ENCODE measurements around the gene ENTPD2.
"Not testable (repeated sequence)": the region's sequence is repeated elsewhere in the genome, so short reads cannot be mapped to it uniquely, and the experiment has no call there.

The ENTPD2 gene

GRCh38 chr9:137063311-137064026 lies 9.6 kb upstream of the ENTPD2 start:
- no peak for DNase-seq

GRCh38 chr9:137062798-137063197 lies 8.9 kb upstream of the ENTPD2 start:
- DNase-seq, result not testable (repeated sequence)

DNA sequence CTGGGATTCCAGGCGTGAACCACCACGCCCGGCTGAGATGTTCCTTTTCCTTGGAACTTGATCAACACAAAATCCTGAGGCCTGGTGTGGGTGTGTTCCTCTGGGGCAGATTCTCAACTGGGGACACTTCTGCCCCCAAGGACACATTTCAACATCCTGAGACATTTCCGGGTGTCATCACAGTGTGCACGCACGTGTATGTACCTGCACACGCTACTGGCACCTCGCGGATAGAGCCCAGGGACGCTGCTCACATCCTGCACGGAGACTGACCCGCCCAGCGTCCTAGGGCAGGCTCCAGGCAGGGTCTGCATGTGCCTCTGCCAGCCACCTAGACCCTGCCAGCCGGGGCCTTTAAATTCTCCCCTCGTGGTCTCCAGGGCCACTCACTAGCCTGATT lies 8.5 kb upstream of the ENTPD2 start:
- DNase-seq, result no peak

DNA sequence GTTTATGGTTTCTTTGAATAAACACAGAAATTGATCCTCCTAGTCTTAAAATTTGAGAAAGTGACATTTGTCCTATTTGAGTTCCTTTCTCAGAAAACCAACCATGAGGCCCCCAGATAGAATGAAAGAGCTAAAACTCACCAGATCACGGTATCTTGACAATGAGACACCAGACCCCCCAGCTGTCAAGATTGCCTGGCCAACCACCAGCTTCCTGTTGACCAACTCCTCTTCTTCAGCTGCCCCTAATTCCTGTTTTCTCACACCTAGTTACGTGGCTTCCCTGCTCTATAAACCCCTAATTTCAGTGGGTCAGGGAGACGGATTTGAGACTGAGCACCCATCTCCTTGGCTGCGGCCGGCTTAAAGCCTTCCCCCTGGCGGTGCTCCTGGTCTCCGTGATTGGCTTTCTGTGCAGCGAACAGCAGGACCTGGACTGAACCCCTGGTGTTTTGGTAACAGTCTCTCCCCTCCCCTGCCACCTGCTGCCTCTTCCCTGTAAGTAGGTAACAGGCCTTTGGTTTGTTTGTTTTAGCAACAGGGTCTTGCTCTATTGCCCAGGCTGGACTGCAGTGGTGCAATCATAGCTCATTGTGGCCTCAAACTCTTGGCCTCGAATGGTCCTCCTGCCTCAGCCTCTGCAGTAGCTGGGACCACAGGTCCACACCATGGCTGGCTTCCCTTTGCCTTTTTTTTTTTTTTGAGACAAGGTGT lies 4.8 kb upstream of the ENTPD2 start:
- DNase-seq, result no peak

DNA sequence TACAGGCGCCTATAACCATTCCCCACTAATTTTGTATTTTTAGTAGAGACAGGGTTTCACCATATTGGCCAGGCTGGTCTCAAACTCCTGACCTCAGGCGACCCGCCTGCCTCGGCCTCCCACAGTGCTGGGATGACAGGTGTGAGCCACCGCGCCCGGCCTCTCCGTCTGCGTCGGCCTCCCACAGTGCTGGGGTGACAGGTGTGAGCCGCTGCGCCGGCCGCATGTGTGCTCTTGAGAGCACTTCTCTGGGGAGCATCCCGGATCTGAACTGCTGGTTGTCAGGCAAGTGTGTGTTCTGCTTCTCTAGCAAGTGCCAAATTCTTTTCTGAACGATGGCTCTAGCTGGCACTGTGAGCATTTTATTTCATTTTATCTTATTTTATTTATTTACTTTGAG lies 3.7 kb upstream of the ENTPD2 start:
- DNase-seq, result no peak

- no peak for DNase-seq
Measured at GRCh38 chr9:137056739-137057415, 3.0 kb upstream of the ENTPD2 start.

GRCh38 chr9:137055385-137056364 lies 1.8 kb upstream of the ENTPD2 start:
- no peak for DNase-seq

- DNase-seq, result no peak
Measured at GRCh38 chr9:137054932-137055384, 1.1 kb upstream of the ENTPD2 start.

- no peak for DNase-seq
Measured at GRCh38 chr9:137052998-137053943, 590 bp downstream of the ENTPD2 start.

DNA sequence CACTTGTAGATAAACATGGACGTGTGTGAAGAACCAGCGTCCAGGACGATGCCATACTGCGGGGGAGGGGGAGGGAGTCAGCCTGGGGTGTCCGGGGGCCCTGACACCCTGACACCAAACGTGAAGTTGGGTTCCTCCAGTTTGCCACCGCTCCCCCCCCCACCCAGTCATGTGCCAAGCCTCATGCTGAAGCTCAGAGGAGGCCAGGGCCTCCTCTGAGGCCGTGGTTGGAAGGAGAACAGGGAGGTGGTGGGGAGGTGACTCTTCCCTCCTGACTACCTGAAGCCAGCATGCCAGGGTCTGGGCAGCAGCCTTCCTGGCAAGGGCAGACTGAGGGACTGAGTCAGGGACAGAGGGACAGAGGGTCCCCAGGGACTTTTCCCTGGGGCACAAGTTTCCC lies 1.6 kb downstream of the ENTPD2 start:
- no peak for DNase-seq

GRCh38 chr9:137051145-137051724 lies 2.6 kb downstream of the ENTPD2 start:
- no peak for DNase-seq

DNA sequence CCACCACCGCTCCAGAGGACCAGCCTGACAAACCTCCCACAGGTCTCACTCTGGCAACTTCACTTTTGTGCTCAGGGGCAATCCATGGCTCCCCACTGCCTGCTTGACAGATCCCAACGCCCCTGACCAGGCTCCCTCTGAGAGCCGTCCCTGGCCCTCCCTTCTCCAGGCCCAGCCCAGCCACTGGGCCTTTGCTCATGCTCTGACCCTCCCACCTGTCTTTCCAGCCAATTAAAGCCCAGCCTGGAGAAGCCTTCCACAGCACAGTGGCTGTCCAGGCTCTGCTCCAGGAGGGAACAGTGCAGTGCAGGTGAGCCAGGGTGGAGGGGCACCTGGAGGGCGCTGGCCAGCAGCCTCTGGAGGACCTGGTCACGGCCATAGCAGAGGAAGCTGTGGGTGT lies 3.3 kb downstream of the ENTPD2 start:
- no peak for DNase-seq

DNA sequence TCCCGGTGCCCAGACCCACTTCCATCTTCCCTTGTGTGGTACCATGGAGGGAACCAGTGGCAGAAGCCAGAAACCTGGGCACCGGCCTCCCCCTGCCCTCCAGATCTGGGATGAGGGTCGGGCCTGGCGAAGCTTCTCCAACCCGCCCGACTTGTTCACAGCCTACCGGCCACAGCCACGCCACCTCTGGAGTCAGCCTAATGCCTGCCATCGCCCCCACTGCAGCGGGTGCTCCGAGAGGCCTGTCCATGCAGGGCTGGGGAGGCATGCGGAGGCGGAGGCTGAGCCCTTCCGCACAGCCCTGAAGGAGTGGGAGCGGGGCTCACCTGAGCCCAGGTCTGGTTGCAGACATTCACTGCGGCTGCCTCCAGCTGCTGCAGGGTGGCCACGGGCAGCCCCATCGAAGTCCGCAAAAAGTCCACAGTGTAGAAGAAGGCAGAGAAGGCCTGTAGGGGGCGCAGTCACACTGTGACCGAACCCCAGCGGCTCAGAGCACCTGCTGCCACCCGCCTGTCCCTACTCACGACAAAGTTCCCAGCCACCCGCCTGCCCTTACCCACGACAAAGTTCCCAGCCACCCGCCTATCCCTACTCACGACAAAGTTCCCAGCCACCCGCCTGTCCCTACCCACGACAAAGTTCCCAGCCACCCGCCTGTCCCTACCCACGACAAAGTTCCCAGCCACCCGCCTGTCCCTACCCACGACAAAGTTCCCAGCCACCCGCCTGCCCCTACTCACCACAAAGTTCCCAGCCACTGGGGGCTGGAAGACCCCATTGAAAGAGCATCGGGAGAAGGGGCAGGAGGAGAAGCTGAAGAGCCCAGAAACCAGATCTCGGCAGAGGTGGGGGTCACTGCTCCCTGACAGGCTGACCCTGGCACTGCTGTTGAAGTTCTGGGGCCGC lies 4.1 kb downstream of the ENTPD2 start:
- peak; percentile 85 for DNase-seq

- DNase-seq, result no peak
Measured at GRCh38 chr9:137048655-137049543, 5.0 kb downstream of the ENTPD2 start.

DNA sequence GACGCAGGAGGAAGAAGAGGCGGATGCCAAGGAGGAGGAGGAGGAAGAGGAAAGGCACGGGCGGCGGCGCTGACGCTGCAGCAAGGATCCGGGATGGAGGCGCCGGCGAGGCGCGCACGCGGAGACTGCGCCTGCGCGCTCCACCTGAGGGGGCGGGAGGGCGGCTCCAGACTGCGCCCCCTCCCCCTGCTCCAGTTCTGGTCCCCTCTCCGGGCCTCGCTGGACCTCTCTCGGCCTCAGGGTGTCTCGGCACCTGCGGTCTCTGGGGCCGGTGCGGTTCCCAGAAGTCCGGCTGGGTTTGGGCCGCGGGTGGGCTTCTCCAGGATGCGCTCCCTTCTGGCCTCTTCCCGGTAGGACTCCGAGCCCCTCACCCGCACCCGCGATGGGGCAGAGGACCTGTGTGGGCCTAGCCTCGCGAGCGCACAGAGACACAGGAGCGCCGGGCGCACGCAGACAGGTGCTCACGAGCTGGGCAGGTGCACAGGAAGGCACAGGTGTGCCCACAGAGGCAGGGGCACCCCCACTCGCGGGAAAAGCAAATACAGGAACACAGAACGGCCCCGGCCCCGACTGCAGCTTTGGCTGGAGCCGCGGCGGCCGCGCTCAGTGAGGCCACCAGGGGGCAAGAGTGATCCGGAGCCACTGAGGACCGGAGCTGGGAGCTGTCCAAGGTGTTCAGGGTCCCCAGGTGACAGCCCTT lies 7.6 kb downstream of the ENTPD2 start, which contains the start of gene NPDC1:
NPDC1 (minus strand) TSS at position 90 of the 700 bp plus-strand sequence. CDS start 188 bp downstream, outside the sequence.
- DNase-seq, result peak; percentile 93

DNA sequence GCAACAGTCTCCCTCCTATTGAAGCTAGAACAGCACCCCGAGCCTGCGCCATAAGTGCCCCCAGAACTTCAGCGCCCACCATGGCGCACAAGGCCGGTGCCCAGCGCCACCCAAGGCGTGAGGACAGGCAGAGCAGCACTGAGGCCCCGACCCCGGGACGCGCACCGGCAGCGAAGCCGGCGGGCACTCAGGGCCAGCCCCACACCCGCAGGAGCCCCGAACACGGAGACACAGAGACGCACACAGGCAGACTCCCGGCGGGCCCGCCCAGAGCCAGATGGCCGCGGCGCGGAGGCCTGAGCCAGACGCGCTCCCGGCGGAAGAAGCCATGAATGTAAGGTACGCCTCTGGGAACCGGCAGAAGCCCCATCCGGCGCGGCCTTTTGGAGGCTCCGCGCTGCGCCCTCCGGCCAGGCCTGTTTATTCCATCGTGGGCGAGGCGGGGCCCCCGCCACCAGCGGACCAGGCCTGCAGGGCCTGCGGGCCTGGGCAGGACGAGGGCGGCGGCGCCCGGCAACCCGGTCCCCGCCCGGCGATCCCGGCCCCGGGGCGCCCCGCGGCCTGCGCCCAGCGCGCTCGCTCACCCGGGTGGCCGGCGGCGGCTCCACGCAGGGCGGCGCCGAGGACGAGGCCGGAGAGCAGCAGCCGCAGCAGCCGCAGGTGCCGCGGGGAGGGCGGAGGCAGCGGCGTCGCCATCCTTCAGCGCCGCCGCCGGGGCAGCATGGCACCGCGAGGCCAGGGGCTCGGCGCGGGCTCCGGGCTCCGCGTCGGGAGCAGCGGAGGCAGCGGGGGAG lies 8.4 kb downstream of the ENTPD2 start:
- no peak for DNase-seq

DNA sequence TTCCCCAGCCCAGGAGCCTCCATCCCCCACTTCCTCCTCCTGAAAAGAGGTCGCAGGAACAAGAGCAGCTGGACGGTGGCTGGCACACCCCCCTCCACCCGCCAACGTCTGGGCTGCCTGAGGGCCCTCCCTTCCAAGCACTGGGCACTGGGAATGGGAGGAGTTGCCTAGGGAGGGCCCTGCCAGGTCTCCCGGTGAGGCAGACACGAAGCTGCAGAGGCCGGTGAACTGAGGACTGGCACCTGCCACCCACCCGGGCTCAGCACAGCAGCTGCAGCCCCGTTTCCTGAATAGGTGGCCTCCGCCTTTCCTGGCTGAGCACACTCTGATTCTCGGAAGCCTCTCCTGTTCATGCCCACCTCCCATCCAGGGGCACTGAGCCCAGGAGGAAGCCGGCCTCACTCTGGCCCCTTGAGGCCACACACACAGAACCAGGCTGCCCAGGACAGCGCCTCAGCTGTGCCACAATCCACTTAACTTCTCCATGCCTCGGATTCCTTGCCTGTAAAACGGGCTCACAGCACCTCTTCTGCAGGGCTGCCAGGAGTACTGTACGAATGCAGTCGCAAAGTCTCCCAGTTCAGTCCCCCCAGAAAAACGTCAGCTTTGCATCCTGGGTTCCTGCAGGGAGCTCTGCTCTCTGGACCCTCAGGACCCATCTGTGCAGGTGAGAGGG lies 9.2 kb downstream of the ENTPD2 start:
- DNase-seq, result no peak
